Stimulated activated CD8-positive, alpha-beta memory T cell treated with anti-CD3 and anti-CD28 coated beads, Interleukin-15, amount 100 ng/mL, for 4 hours (primary cell): ENCODE results near the gene TRAPPC2.
"Not testable (repeated sequence)": the region's sequence is repeated elsewhere in the genome, so short reads cannot be mapped to it uniquely, and the experiment has no call there.

ENCODE experiments used
- DNase-seq, 2 donors: peaks; one replicate each; pipeline ENCODE4 v3.0.0-alpha.2; 2020; ENCODE audit warnings: low read depth in 2 of 2

Gene TRAPPC2

DNA sequence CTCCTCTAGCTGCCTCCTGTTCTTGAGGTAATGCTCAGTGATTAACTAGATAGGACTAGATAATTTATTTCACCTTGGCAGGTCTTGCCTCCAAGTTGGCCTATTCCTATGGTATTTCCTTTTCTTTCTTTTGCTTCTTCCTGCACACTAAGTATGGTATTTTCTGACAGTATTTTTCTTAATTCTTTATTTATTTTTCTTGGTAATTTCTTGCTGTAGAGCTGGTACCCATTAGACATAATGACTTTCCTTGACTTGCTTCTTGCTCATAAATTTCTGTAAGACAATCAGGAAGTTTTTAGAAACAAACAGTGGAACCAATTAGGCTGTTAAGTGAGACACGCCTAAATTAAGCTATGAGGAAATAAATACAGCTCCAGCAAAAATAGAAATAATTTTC, 36.0 kb downstream of the TRAPPC2 start:
- DNase-seq = no peak

DNA sequence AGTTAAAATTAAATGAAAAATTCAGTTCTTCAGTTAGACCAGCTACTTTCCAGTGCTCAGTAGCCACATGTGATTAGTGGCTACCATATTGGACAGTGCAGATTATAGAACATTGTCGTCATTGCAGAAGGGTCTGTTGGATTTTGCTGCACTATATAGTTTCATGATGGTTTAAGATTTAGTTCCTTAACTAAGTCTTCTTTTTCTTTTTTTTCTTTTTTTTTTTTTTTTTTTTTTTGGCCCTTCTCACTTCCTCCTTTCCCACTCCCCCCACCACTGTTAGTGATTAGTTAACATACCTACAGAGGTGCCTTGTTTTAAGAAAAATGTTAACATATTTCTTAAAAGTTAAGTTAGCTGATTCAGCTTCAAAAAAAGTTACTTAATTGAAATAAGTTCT, 36.4 kb downstream of the TRAPPC2 start:
- no peak for DNase-seq

DNA sequence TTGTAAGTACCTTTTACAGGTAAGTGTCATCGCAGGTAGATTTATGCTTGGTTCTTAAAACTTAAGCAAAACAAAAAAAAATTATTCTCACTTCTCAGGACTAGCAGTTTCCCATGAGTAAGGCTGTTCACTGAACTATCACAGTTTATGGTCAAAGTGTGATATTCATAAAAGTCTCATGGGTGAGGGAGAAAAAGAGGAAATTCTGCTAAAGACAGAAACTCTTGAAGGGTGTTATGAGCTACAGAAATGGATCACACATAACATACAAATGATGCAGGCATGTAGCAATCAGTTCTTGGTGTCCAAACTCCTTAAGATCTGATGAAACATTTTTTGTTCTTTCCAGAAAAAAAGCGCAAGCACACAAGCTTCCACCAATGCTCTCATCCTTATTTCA, 37.0 kb downstream of the TRAPPC2 start:
- DNase-seq = no peak

DNA sequence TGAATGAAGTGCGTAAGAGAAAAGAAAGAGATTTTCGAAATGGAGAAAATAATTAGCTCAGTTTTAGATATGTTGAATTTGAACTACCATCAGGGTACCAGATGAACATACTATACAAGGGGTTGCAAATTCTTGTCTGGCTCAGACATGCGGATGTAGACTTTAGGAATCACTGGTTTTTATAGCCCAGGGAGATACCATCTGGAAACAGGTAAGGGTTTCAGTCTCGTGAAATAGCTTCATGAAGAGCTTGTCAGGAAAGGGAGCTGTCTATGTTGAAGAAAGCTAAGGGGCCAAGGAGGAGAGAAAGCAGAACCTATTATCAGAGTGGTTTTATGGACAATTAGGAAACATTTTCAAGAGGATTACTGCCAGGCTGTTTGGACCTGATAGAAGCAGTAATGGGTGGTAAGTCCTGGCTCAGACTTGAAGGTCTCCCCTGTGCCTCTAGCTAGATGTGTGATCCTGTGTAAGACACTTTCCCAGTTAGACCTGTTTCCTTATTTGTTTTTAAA, 38.8 kb downstream of the TRAPPC2 start:
- no peak for DNase-seq

DNA sequence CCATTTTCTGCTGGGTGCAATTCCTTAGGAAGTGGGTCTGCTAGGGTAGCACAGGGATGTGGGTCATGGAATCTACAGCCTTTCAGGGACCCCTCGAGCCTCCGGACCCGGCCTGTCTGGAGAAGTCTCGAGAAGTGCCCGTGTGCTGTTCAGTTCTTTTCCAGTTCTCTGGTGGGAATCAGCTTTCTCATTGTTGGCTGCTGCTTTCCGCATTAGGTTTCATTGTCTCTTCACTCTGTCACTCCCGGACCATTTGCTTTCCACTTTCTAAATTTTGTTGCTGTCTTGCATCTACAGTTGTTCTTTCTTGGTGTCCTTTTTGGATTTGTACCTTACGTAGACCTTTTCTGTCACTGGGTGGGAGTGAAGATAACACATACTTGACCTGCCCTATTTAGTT, 39.4 kb downstream of the TRAPPC2 start:
- DNase-seq = no peak

DNA sequence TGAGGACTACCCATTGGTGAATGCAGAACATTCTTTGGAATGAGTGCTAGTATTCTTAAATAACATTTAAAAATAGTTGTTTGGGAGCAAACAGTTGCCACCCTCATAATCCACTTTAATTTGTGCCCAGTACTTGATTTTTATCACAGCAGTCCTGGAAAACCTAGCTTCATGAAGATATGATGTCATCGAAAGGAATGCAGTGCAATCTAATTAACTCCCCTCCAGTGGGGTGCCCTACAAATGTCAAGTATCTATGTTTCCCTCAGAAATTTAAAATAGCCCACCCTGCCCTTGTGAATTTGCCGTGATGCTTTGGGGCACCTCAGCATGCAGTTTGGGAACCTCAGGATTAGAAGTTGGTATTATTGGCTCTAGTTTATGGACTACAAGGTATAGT, 40.1 kb downstream of the TRAPPC2 start:
- DNase-seq = no peak

DNA sequence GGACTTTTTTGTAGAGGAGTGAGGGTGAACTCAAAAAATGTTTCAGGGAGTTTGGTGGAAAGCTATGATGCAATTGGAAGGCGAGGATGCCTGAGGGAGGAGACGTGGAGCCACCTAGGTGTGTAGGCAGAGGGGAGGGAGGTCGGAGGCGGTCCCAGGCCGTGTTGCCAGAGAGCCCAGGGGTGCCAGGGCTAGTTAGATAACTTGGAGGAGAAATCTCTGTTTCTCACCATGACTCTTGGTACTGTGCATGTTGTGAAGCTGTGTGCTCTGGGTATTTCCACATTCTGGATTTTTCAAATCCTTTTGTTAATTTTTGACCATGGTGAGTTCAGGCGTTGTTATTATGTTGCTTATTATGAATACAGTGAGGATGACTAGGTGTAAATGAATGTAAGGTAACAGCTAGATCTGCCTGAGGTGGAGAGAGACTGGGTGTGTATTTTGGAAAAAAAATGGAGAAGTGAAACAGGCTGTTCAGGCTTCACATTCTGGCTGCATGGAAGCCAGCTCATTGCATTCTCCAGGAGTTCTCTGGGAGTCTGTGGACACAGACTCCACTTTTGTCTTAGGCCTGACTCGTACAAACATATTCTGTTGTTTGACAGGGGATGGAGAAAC, 41.0 kb downstream of the TRAPPC2 start:
- no peak for DNase-seq

DNA sequence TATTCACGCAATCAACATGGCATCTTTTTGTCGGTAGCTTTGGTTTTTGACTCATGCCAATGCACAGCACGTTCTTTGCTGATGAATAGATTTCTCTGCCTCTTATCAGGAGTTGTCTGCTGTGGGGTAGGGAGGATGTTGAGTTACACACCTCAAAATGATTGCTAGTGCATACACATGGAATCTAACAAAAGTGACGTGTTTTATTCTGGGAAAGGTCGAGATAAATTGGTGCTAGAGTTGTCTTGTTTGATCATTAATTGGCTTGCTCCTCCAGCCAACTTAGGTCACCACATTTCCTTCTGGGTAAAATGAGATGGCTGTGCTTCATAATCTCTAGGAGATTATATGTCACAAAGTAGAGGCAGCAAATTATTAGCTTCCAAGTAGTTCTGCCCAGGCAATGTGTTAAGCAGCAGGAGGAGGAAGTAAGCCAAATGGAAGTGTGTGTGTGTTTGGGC, 41.6 kb downstream of the TRAPPC2 start:
- no peak for DNase-seq

DNA sequence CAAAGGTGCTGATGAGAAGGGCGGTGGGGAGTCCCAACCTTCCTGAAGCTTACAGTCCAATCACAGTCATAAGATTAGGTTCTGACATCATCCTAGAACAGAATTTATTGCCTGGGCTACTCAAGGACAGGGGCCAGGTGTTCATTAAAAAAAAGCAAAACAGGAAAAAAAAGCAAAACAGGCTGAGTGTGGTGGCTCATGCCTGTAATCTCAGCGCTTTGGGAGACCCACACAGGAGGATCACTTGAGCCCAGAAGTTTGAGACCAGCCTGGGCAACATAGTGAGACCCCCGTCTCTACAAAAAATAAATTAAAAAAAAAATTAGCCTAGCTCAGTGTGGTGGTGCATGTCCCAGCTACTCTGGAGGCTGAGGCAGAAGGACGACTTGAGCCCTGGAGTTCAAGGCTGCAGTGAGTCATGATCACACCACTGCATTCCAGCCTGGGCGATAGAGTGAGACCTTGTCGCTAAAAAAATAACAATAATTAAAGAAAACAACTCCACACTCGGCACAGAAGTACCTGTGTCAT, 42.5 kb downstream of the TRAPPC2 start:
- DNase-seq = no peak

DNA sequence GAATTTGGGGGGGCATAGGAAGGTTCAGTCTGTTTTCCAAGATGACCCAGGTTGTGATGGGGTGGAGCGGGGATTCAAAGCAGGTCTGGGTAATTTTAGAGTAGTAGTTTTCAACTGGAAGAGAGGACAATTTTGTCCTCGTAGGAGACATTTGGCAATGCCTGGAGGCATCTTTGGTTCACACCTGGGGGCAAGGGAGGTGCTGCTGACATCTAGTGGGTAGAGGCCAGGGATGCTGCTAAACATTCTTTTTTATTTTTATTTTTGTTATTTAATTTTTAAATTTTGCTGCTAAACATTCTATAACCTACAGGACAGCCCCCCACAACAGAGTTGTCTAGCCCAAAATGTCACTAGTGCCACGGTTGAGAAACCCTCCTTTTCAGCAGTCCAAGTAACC, 43.6 kb downstream of the TRAPPC2 start:
- no peak for DNase-seq

DNA sequence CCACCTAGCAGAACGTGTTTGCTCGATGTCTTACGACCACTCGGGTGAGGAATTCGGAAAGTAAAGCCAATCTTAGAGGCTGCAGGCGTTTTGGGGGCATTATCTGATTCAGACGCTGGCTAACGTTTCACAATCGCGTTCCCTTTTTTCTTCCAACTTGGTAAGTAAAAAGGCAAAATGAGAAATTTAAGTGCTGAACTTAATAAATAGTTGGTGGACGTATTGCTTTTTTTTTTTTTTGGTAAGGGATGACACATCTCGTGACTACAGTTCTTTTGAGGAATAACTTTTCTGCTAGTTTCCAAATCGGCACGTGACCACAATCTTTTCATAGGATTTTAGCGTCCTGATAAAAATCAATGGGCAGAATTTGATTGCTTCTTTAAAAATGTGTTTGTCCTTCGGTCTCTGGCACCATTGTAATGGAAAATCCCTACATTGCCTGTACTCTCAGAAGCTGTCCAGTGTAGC, 44.6 kb downstream of the TRAPPC2 start:
- DNase-seq = no peak

DNA sequence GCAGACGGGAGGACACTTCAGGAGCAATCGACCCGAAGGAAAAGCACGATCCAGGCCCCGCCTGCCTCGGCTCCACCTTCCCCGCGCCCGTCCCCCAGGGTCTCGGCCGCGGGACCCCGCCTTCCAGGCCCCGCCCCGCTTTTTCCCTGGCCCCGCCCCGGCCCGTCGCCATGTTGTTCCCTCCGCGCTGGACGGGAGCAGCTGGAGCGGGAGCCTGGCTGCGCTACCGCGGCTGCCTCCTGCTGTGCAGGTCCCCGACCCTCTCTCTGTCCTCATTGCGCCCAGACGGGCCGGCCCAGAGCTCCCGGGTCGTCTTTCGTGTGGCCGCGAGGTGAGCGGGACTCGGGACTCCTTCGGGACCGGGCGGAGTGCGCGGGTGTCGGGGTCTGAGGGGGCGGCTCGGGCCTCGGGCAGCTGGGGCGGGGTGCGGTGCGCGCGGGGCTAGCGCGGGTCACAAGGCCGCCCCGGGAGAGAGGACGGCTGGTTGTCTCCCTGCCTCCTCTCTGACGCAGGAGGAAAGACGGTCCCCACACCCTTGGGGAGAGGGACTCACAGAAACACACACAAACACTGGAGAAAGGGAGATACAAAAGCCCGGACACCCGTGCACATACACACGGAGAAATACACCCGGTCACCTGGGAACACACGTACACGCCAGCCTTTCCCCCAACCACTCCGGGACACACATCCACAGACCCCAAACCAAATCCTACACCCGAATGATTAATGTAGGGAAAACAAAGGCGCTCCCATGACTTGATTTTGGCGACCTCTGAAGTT, 45.3 kb downstream of the TRAPPC2 start, which contains the start of gene RAB9A:
Gene RAB9A (plus strand): TSS at position 171 of the 783 bp plus-strand sequence. CDS start 19,619 bp downstream, outside the sequence.
- peak; percentile 64 to 68 for DNase-seq

DNA sequence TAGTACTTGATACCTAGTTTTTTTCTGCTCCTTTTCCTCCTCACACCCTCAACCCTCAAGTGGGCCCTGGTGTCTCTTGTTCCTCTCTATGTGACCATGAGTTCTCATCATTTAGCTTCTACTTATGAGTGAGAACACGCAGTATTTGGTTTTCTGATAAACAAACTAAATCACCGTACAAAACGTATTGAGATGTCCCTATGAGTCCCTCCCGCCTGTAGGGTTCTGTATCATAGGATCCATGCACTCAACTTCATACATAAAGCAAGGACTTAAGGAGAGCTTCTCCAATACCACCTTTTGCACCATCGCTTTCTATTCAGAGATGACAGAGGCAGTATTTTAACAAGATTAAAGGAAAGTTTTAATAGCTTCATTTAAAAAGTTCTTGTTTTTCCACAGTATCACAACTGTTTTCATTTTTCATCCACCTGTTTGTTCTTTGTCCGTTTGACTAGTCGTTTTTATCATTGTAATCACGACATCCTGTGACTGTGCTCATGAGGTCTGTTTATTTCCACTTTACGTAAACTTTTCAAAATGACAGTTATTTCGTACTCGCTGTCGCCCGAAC, 45.9 kb downstream of the TRAPPC2 start:
- no peak for DNase-seq

DNA sequence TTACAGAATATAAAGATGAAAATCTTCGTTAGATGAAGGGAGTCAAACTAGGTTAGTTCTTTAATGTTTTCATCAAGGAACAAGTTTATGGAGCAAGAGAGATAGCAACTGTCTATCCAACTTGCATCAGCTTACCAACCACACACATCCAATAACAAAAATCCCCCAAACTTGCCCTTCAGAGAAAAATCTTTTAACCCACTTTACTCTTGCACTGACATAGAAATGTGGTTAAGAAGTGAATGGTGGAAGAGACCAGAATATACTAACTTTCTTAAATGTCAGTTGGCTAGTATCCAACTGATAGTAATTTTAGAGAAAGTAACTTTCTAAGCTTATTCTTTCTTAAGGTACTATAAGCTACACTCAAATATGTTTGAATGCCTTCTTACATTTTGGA, 47.2 kb downstream of the TRAPPC2 start:
- DNase-seq = no peak

DNA sequence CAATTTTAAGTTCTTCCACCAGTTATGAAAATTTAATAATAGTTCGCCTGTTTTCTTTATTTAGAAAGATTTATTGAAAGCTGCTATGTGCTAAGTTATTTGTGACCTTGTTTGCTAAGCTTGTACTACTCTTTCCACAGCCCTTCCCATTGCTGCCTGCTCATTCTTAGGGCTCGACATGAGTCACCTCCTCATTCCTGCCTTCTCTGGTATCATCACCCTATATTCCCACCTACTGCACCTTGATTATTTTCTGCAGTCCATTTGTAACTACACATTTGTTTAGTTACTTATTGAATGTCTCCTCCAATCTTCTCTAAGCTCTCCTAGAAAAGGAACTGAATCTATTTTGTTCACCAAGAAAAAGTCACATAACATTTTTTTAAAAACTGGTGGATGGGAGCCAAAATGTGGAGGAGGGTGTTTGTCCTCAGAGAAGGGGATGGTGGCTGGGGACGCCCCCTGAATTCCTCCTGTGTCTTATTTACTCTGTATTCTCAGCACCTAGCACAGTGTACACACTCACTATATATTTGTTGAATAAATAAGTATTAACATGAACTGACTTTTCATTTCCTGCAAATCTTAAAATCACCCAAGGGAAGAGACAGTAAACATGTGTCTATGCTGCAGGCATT, 49.2 kb downstream of the TRAPPC2 start:
- no peak for DNase-seq

DNA sequence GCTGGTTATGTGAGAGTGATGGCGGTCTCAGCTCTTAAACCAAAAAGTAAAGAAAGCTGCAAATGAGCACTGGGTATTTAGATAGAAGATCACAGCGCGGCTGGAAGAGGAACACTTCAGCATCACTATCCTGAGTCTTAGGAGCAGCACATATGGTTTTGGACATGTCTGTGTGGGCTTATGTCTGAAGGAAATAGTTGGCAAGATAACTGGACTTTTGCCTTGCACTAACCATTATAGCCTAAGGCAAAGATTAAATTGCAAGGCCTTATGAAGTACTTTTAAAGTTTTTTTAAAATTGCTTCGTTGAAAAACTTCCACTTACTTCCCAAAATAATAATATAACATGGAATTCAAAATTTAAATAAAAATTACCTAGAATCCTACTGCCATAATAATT, 50.1 kb downstream of the TRAPPC2 start:
- DNase-seq = no peak

DNA sequence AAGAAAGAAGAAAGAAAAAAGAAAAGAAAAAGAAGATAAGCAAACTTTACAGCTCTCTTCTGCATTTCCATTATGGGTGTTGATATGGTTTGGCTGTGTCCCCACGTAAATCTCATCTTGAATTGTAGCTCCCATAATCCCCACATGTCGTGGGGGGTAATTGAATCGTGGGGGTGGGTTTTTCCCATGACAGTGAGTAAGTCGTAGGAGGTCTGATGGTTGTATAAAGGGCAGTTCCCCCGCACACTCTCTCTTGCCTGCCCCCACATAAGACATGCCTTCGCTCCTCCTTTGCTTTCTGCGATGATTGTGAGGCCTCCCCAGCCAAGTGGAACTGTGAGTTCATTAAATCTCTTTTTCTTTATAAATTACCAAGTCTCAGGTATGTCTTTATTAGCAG, 52.8 kb downstream of the TRAPPC2 start:
- DNase-seq = no peak

DNA sequence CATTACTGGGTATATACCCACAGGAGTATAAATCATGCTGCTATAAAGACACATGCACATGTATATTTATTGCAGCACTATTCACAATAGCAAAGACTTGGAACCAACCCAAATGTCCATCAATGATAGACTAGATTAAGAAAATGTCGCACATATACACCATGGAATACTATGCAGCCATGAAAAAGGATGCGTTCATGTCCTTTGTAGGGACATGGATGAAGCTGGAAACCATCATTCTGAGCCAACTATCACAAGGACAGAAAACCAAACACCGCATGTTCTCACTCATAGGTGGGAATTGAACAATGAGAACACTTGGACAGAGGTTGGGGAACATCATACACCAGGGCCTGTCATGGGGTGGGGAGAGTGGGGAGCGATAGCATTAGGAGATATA, 54.7 kb downstream of the TRAPPC2 start:
- DNase-seq = not testable (repeated sequence)

DNA sequence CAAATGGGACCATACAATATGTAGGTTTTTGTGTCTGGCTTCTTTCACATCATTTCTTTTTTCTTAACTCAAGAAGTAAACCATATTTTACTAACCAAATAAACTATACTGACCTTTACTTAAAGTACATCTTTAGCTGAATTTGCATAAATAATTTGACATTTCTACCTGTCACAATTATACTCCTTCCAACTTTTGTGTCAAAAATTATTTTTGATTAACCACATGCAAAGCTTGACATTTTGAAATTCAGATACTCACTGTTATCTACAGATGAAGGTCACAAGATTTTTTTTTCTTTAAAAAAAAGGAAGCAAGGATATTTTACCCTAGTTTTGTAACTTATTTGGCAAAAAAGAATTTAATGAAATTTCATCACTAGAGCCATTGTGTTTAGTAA, 57.5 kb downstream of the TRAPPC2 start:
- no peak for DNase-seq

DNA sequence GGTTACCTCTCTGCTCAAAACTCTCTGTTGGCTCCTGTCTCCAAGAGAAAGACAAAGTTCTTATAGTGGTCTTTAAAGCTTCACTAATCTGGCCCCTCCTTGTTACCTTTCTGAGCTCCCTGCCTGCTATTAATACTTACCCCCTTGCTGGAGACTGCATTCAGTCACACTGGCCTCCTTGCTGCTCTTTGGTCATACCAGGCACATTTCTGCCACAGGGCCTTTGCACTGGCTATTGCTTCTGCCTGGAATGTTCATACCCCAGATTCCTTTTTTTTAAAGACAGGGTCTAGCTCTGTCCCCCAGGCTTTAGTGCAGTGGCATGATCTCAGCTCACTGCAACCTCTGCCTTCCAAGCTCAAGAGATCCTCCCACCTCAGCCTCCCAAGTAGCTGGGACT, 61.4 kb downstream of the TRAPPC2 start:
- no peak for DNase-seq

DNA sequence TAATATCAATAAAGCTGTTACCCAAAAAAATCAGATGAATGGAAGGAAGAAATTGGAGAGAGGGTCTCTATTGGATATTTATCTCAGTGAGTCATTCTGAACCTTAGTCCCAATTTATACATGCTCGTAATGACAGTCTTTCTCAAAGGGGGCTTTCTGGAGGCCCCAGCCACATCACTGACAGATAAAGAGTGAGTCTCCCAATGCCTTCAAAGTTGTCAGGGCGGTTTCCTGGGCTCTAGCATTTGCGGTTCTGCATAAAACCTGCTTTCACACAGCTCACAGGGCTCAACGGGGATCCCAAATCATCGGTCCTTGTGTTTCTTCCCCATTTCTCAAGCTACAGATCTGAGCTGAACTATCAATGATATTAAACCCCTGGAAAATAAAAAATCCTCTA, 64.2 kb downstream of the TRAPPC2 start:
- DNase-seq = no peak

DNA sequence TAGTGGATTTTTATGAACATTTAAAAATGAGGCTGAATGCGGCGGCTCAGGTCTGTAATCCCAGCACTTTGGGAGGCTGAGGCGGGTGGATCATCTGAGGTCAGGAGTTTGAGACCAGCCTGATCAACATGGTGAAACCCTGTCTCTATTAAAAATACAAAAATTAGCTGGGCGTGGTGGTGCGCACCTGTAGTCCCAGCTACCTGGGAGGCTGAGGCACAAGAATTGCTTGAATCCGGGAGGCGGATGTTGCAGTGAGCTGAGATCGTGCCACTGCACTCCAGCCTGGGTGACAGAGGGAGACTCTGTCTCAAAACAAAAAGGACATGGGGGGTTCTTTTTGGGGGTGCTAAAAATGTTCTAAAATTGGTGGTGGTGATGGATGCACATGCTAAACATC, 64.7 kb downstream of the TRAPPC2 start:
- not testable (repeated sequence) for DNase-seq
